CD1c-positive myeloid dendritic cell (primary cell): ENCODE measurements around the gene DAND5.

Experiments used
- DNase-seq: peaks from one replicate; pipeline ENCODE4 v3.0.0-alpha.2; 2016; ENCODE audit errors: extremely low spot score

DAND5 gene

DNA sequence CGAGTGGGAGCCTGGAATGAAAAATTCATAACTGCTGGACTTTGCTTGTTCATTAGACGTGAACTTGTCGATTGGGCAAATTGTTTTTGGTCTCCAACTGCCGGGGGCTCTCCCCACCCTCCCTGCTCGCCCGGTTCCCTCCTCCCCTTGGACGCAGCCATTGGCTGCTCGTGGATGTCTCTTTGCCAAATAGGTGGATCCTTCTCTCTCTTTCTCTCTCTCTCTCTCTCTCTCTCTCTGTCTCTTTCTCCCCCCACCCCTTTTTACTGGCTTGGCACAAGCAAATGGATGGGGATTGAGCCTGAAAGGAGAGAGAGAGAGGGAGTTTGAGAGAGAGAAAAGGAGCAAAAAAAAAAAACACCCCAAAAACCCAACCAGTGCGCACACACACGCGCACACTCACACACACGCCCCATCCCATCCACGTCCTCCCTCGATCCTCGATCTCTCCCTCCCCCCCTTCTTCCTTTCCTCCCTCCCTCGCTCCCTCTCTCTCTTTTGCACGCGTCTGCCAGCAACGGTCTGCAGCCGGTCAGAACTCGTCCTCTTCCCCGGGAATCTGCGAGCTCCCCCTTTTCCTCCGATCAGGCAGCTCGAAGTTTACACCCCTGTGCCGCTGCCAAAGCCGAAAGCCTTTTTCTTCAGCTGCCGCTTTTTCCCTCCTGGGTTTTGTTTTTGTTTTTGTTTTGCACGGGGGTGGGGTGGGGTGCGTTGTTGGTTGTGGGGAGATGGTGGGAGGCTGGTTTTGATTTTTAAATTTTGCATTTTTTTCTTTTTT is 53.7 kb downstream of the DAND5 start:
- peak; percentile 8 for DNase-seq

DNA sequence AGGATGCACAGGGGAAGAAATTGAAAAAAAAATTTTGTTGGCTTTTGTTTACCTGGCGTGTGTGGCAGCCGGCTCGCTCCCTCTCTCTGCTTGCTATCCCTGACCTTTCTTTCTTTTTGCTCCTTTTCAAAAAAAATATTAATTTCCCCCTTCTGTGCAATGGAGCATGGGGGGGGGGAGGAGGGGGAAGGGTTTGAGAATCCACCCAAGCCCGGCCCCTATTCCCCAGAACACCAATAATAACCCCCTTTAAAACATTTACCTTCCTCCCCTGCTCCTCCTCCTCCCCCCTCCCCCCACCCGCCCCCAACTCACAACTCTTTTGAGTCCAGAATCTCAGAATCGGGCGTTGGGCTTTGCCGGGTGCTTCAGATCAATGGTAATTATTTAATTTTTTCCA is 54.3 kb downstream of the DAND5 start:
- DNase-seq = no peak
